B cell (primary cell): ENCODE data around the gene ERCC8.

Source experiments
- CTCF ChIP-seq: fragments of 200-600 bp; IDR thresholded peaks from one replicate; pipeline ENCODE4 v1.8.0; 2022; ENCODE audit warnings: antibody characterized with exemption, mild to moderate bottlenecking
- EZH2 ChIP-seq: IDR thresholded peaks from 2 replicates; pipeline ENCODE4 v1.6.1; 2012; ENCODE audit warnings: borderline replicate concordance, low read depth, mild to moderate bottlenecking, moderate library complexity, low read length; ENCODE audit not compliant: insufficient read depth, poor library complexity, severe bottlenecking

GRCh38 chr5:60916646-60917045, 28.2 kb downstream of the ERCC8 start:
- TF ChIP-seq CTCF (no peak), EZH2 (no peak)
